ENCODE data around the gene LRRC4B. TPM values are rescaled to one million over a fixed set of nuclear protein-coding genes. Genes with fewer than 3 reads are reported as not detected.
"Not testable (repeated sequence)": the region's sequence is repeated elsewhere in the genome, so short reads cannot be mapped to it uniquely, and the experiment has no call there.

LRRC4B gene
- 0.20 TPM for polyA plus RNA-seq (2013)

- Histone ChIP-seq H3K4me1 (ENCODE audit: control extremely low read depth in 1 of 4, control insufficient read depth in 4 of 4, insufficient read depth in 4 of 4, low read length in 3 of 4) (peaks cover 0 to 3% (median 0%) of the 10 kb centered on the region in 4 experiments), H3K36me3 (ENCODE audit: control insufficient read depth in 4 of 4, insufficient read depth in 4 of 4, low read length in 3 of 4) (no peaks in the 10 kb centered on the region), H3K9me3 (ENCODE audit: control extremely low read depth in 1 of 5, control insufficient read depth in 4 of 5, insufficient read depth in 2 of 5, low read depth in 1 of 5, low read length in 4 of 5) (no peaks in the 10 kb centered on the region), H3K27me3 (replicated peaks in 2 of 5; ENCODE audit: control insufficient read depth in 4 of 5, insufficient read depth in 5 of 5, low read length in 4 of 5) (peaks cover 0 to 77% (median 19%) of the 10 kb centered on the region in 5 experiments), H3K4me3 (ENCODE audit: control insufficient read depth in 1 of 7, extremely low read depth in 1 of 7, insufficient read depth in 4 of 7, low read depth in 2 of 7, low read length in 6 of 7) (no peak within 1 kb of the TSS), H3K27ac (ENCODE audit: insufficient read depth in 1 of 2, low read depth in 1 of 2, low read length in 2 of 2, poor library complexity in 1 of 2, severe bottlenecking in 2 of 2) (no peak within 1 kb of the TSS)
- ChIA-PET CTCF (no interaction called here), POLR2A (no interaction called here)
- DNase-seq = no peak
- 0% methylated on average over 36 of the region's 65 CpGs for WGBS (ENCODE audit: insufficient coverage)
Observed at GRCh38 chr19:50567882-50568727, at the start of gene LRRC4B. TSS of gene LRRC4B (minus strand) at chr19:50568435. CDS start at chr19:50548838, 19,597 bp downstream.

- POLR2A ChIA-PET; H3K9me3 ChIP-seq (ENCODE audit: control extremely low read depth in 1 of 5, control insufficient read depth in 4 of 5, insufficient read depth in 2 of 5, low read depth in 1 of 5, low read length in 4 of 5); H3K4me1 ChIP-seq (ENCODE audit: control extremely low read depth in 1 of 4, control insufficient read depth in 4 of 4, insufficient read depth in 4 of 4, low read length in 3 of 4); H3K36me3 ChIP-seq (ENCODE audit: control insufficient read depth in 4 of 4, insufficient read depth in 4 of 4, low read length in 3 of 4); H3K27ac ChIP-seq (ENCODE audit: insufficient read depth in 1 of 2, low read depth in 1 of 2, low read length in 2 of 2, poor library complexity in 1 of 2, severe bottlenecking in 2 of 2); H3K4me3 ChIP-seq (ENCODE audit: control insufficient read depth in 1 of 7, extremely low read depth in 1 of 7, insufficient read depth in 4 of 7, low read depth in 2 of 7, low read length in 6 of 7); DNase-seq; CTCF ChIA-PET: not testable (repeated sequence)
- no CpG with 5 or more reads among the region's 11 CpGs for WGBS (ENCODE audit: insufficient coverage)
- peaks cover 0 to 11% (median 0%) of the 10 kb centered on the region in 5 experiments for H3K27me3 ChIP-seq (replicated peaks in 2 of 5; ENCODE audit: control insufficient read depth in 4 of 5, insufficient read depth in 5 of 5, low read length in 4 of 5)
Observed at GRCh38 chr19:50612504-50613404, 44.5 kb upstream of the LRRC4B start.

GRCh38 chr19:50607874-50608785 lies 39.9 kb upstream of the LRRC4B start:
- Histone ChIP-seq H3K9me3 (ENCODE audit: control extremely low read depth in 1 of 5, control insufficient read depth in 4 of 5, insufficient read depth in 2 of 5, low read depth in 1 of 5, low read length in 4 of 5) (peaks cover 0 to 14% (median 0%) of the 10 kb centered on the region in 5 experiments), H3K27me3 (replicated peaks in 2 of 5; ENCODE audit: control insufficient read depth in 4 of 5, insufficient read depth in 5 of 5, low read length in 4 of 5) (peaks cover 0 to 25% (median 2%) of the 10 kb centered on the region in 5 experiments), H3K4me1 (ENCODE audit: control extremely low read depth in 1 of 4, control insufficient read depth in 4 of 4, insufficient read depth in 4 of 4, low read length in 3 of 4) (peaks cover 0 to 10% (median 4%) of the 10 kb centered on the region in 4 experiments), H3K27ac (ENCODE audit: insufficient read depth in 1 of 2, low read depth in 1 of 2, low read length in 2 of 2, poor library complexity in 1 of 2, severe bottlenecking in 2 of 2) (no peak overlapping the region), H3K36me3 (ENCODE audit: control insufficient read depth in 4 of 4, insufficient read depth in 4 of 4, low read length in 3 of 4) (no peaks in the 10 kb centered on the region), H3K4me3 (ENCODE audit: control insufficient read depth in 1 of 7, extremely low read depth in 1 of 7, insufficient read depth in 4 of 7, low read depth in 2 of 7, low read length in 6 of 7) (peak overlapping the region in 3 of 7 experiments; percentile 5 to 42 (median 32))
- POLR2A ChIA-PET = no interaction called here
- DNase-seq = peak; percentile 93 to 95 (median 95)
- CTCF ChIA-PET = interaction anchor here (0.6 to 2.1 kb wide), 6 partner anchors 12 to 410 kb away, joined by 3 to 6 read pairs (median 4); no protein-coding TSS in a partner anchor
- WGBS (ENCODE audit: insufficient coverage) = 5% methylated on average over 12 of the region's 56 CpGs

GRCh38 chr19:50607388-50607787 lies 39.2 kb upstream of the LRRC4B start:
- no peak overlapping the region for H3K27ac ChIP-seq (ENCODE audit: insufficient read depth in 1 of 2, low read depth in 1 of 2, low read length in 2 of 2, poor library complexity in 1 of 2, severe bottlenecking in 2 of 2)
- no peaks in the 10 kb centered on the region for H3K36me3 ChIP-seq (ENCODE audit: control insufficient read depth in 4 of 4, insufficient read depth in 4 of 4, low read length in 3 of 4)
- ChIA-PET POLR2A (no interaction called here), CTCF (interaction anchor here (0.7 to 2.1 kb wide), 4 partner anchors 57 to 175 kb away, joined by 4 to 6 read pairs (median 4); no protein-coding TSS in a partner anchor)
- peaks cover 0 to 10% (median 4%) of the 10 kb centered on the region in 4 experiments for H3K4me1 ChIP-seq (ENCODE audit: control extremely low read depth in 1 of 4, control insufficient read depth in 4 of 4, insufficient read depth in 4 of 4, low read length in 3 of 4)
- H3K9me3 ChIP-seq (ENCODE audit: control extremely low read depth in 1 of 5, control insufficient read depth in 4 of 5, insufficient read depth in 2 of 5, low read depth in 1 of 5, low read length in 4 of 5) = peaks cover 0 to 14% (median 0%) of the 10 kb centered on the region in 5 experiments
- no peak for DNase-seq
- peaks cover 0 to 32% (median 2%) of the 10 kb centered on the region in 5 experiments for H3K27me3 ChIP-seq (replicated peaks in 2 of 5; ENCODE audit: control insufficient read depth in 4 of 5, insufficient read depth in 5 of 5, low read length in 4 of 5)
- WGBS (ENCODE audit: insufficient coverage) = 75% methylated on average over 11 of the region's 20 CpGs
- H3K4me3 ChIP-seq (ENCODE audit: control insufficient read depth in 1 of 7, extremely low read depth in 1 of 7, insufficient read depth in 4 of 7, low read depth in 2 of 7, low read length in 6 of 7) = peak overlapping the region in 2 of 7 experiments; percentile 20 to 32

GRCh38 chr19:50606059-50606836 lies 38.0 kb upstream of the LRRC4B start:
- H3K4me3 ChIP-seq (ENCODE audit: control insufficient read depth in 1 of 7, extremely low read depth in 1 of 7, insufficient read depth in 4 of 7, low read depth in 2 of 7, low read length in 6 of 7); H3K27ac ChIP-seq (ENCODE audit: insufficient read depth in 1 of 2, low read depth in 1 of 2, low read length in 2 of 2, poor library complexity in 1 of 2, severe bottlenecking in 2 of 2); POLR2A ChIA-PET; H3K36me3 ChIP-seq (ENCODE audit: control insufficient read depth in 4 of 4, insufficient read depth in 4 of 4, low read length in 3 of 4); H3K4me1 ChIP-seq (ENCODE audit: control extremely low read depth in 1 of 4, control insufficient read depth in 4 of 4, insufficient read depth in 4 of 4, low read length in 3 of 4): not testable (repeated sequence)
- WGBS (ENCODE audit: insufficient coverage) = 78% methylated on average over 10 of the region's 58 CpGs
- Histone ChIP-seq H3K9me3 (ENCODE audit: control extremely low read depth in 1 of 5, control insufficient read depth in 4 of 5, insufficient read depth in 2 of 5, low read depth in 1 of 5, low read length in 4 of 5) (peaks cover 0 to 14% (median 0%) of the 10 kb centered on the region in 5 experiments), H3K27me3 (replicated peaks in 2 of 5; ENCODE audit: control insufficient read depth in 4 of 5, insufficient read depth in 5 of 5, low read length in 4 of 5) (peaks cover 0 to 44% (median 4%) of the 10 kb centered on the region in 5 experiments)
- CTCF ChIA-PET = interaction anchor here (0.6 to 1.5 kb wide), 3 partner anchors 9 to 186 kb away, joined by 3 to 4 read pairs (median 3); no protein-coding TSS in a partner anchor
- peak; percentile 34 to 45 (median 41) for DNase-seq

Measured in common myeloid progenitor, CD34-positive (primary cell).